ENCODE results near the gene FOXC1.
A peak's percentile ranks its signal among the peaks of the same experiment; 100 is the strongest.

FOXC1 gene

DNA sequence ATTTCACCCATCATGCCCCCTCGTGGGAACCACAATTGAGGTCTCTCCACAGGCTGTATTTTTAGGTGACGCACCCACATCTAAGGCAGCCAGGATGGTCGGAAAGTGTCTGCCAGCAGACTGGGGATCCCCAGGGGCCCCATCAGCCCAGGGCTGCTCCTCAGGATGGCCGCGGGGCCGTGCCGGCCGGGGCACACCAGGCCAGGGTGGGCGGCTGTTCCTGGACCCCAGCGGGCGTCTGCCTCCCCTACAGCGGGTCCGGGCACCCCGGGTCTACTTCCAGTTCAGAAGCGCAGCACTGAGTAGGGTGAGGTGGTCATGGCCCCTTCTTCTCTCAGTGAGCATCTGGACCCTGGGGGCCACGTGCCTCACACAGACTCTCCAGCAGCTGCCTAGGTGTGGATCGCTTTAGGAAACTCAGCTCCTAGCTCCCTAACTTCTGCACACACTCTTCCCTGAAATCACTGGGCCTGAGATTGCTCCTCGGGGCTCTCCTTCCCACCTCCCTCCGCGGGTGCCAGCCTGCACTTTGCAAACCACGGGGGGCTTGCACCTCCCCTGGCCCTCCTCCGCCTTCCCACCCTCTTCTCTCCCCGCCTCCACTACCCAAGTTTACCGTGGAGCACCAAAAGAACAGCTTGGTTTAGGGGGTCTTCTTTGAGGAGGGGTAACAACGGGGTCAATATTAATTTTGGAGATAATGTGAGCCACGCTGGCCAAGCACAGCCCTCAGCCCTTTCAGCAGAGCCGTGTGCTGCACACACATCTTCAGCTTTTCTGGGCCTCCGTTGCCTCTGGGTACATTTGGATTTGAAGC lies 14.2 kb upstream of the FOXC1 start:
- in situ Hi-C loops (cut with MboI; ENCODE audit: low pct_unique_long_range_greater_than_20kb, low sequenced_read_pairs) = loop anchor here (25.0 kb wide), 3 partner anchors 767 to 1042 kb away; no protein-coding TSS in a partner anchor
- DNase-seq = no peak

DNA sequence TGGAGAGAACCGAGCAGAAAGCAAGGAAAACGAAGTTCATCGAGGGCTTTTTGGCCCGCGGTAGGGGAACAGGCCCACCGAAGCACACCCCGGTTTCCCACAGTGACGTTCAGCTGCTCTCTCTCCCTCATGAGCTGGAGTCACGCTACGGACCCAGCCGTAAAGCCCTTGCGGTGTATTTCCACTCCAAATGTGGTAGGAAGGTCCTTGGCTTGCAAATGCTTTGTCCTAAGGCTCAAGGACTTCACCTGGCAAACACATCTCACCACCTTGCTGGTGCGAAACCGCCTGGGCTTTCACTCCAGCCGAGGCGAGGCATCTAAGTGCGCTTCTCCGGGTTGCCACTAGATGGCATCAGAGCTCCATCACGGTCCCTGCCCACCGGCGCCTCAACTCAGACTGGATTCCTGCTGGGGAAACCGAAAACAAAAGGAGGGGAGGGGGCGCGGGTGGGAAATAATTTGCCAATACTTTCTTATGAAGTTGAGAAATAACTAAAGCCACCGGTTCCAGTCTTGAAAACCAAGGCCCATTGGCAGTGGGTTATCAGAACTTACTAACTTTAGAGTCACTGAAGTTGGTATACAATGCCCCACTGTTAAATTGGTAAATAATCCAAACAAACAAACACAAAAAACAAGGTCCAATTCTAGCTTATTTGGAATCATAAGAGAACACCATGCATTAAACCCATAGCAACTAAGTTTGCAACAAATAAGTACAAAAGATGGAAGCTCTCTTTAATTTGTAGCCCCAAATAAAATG lies 13.4 kb upstream of the FOXC1 start:
- in situ Hi-C loops (cut with MboI; ENCODE audit: low pct_unique_long_range_greater_than_20kb, low sequenced_read_pairs) = loop anchor here (25.0 kb wide), 3 partner anchors 766 to 1041 kb away; no protein-coding TSS in a partner anchor
- DNase-seq = peak; percentile 68

DNA sequence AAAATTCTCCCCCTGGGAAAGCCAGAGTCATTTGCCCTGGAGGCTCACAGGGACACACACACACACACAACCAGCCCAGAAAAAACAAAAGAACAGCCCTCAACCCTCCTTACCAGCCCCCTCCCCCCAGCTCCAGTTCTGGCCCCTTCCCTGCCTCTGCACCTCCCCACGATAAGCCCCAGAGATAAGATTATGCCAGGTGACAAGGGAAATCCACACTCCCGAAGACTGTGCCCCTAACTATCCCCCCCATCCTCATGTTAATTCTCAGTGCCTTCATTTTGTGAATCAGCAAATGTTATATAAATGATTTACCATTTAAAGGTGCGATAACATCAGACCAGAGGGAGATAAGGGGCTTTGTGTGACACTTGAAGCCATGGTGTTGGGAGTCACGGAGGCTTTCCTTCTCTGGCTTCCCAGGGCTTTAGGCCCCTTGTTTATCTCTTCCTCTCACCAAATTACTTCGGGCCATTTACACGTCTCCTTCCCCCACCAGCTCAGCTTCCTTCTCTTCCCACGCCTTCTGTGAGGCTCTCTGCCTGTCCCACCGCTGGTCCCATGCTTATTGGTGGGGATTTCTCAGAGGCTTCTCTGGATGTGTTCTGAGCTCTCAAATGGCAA lies 12.5 kb upstream of the FOXC1 start:
- no peak for DNase-seq
- in situ Hi-C loops (cut with MboI; ENCODE audit: low pct_unique_long_range_greater_than_20kb, low sequenced_read_pairs) = loop anchor here (25.0 kb wide), 3 partner anchors 765 to 1040 kb away; no protein-coding TSS in a partner anchor

DNA sequence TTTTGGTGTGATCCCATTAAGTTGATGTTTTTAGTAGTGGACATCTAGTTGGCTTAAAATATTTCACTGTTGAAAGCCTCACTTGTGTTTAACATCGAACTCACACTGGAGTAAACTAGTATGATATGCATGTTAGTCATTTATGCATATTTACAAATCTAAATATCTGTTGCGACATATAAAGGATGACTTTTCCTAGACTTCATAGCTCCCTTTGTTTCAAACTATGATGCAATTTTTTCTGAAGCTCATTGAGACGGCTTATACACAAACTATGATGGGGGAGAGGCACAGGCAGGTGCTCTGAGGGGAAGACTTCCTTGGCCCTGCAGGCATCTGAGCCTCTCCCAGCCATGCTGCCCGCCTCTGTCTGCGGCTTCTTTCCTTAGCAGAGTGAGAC lies 11.8 kb upstream of the FOXC1 start:
- in situ Hi-C loops (cut with MboI; ENCODE audit: low pct_unique_long_range_greater_than_20kb, low sequenced_read_pairs) = loop anchor here (25.0 kb wide), 3 partner anchors 764 to 1039 kb away; no protein-coding TSS in a partner anchor
- DNase-seq = no peak

DNA sequence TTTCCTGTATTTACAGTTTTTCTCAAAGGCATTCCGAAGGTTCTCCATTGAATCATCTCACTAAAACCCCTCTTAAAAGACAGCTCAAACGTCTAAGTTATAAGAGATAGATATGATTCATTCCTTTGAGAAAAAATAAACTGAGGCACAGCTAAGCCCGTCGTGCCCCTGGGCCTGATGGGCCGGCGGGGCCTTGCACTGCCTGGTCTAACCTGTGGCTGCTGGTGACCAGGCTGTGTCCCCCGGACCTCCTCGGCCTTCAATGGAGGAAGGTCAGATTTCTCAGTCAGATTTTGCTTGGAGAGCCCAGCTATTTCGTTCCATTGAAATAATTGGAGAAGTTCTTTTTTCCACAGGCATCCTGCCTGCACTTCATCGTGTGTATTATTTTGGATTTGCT lies 11.3 kb upstream of the FOXC1 start:
- no peak for DNase-seq
- in situ Hi-C loops (cut with MboI; ENCODE audit: low pct_unique_long_range_greater_than_20kb, low sequenced_read_pairs) = loop anchor here (25.0 kb wide), 3 partner anchors 764 to 1039 kb away; no protein-coding TSS in a partner anchor

DNA sequence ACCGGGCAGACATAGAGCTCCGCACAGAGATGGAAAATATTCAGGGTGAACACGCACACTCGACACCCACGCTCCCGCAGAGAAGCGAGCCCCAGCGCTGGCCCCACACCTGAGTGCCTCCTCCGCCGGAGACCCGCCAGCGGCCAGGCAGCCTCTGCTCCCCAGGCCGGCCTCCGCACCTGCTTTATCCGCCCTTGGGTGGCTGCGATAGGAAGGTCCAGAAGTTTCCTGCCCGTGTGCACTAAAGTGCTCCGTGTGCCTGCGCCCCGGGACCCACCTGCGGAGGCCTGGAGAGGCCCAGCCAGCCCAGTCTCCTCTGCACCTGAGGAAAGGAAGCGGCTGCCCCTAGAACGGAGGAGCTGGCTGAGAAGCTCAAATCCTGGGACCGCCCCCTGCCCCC lies 10.8 kb upstream of the FOXC1 start:
- no peak for DNase-seq
- in situ Hi-C loops (cut with MboI; ENCODE audit: low pct_unique_long_range_greater_than_20kb, low sequenced_read_pairs) = loop anchor here (25.0 kb wide), 3 partner anchors 763 to 1038 kb away; no protein-coding TSS in a partner anchor

DNA sequence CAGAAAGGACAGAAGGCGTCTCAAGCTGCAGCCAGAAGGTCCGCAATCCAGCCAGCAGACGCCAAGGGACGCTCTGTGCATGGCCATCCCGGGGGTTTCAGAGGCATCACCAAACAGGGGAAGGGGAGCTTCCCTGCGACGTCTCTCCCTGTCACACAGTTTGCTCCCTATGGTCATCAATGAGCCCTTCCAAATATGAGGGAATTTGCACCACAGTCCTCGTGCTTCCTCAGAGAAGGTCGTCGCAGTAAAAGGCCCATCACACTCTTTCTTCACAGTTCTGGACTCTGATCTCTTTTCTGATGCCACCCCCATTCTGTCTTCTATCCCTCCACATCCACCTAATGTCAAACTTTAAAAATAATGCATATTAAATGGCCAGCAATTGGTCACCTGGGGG lies 10.2 kb upstream of the FOXC1 start:
- DNase-seq = no peak
- in situ Hi-C loops (cut with MboI; ENCODE audit: low pct_unique_long_range_greater_than_20kb, low sequenced_read_pairs) = loop anchor here (25.0 kb wide), 3 partner anchors 763 to 1038 kb away; no protein-coding TSS in a partner anchor

DNA sequence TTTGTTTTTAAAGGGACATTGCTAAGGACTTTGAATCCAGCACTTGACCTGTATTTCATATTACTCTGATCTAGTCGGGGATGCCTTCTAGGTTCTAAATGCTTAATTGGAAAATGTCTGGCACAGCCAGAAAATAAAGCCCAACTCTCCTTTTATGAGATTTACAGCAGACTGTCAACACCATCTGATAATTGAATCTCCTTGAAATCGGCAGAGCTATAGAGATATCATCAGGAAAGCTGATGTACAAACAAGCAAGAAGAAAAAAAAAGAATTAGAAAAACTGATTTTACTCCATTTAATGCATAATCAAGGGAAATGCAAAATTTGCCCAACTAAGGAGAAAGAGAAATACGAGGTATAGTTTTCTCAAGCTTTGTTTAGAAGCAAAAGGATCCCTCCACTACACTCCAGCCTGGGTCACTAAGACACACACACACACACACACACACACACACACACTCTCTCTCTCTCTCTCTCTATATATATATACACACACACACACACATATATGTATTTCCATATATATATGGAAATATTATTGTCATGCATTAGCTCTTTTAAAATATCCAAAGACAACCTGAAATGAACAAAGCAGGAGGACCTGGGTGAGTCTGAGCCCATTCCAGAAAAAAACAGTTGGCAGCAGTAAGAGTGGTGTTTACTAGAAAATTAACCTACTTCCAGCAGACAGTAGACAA lies 9.5 kb upstream of the FOXC1 start:
- DNase-seq = no peak
- in situ Hi-C loops (cut with MboI; ENCODE audit: low pct_unique_long_range_greater_than_20kb, low sequenced_read_pairs) = no loop called here

DNA sequence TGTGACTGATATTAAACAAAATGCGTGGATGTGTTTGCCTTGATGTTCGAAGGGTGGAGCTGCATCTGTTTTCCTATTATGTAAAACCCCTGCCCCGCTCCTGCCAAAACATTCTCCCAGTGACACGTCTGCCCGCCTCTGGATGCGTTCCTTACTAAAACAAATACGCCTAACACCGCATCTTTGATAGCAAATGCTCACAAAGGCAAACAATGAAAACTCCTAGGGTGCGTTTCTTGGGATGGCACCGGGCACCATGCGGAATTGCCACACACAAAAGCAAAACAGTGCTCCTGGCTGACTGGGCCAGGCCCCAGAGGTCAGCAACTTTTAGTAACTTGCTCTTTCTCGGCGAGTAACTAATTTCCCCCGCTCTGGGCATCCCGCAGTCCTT lies 9.0 kb upstream of the FOXC1 start:
- in situ Hi-C loops (cut with MboI; ENCODE audit: low pct_unique_long_range_greater_than_20kb, low sequenced_read_pairs) = no loop called here
- no peak for DNase-seq

DNA sequence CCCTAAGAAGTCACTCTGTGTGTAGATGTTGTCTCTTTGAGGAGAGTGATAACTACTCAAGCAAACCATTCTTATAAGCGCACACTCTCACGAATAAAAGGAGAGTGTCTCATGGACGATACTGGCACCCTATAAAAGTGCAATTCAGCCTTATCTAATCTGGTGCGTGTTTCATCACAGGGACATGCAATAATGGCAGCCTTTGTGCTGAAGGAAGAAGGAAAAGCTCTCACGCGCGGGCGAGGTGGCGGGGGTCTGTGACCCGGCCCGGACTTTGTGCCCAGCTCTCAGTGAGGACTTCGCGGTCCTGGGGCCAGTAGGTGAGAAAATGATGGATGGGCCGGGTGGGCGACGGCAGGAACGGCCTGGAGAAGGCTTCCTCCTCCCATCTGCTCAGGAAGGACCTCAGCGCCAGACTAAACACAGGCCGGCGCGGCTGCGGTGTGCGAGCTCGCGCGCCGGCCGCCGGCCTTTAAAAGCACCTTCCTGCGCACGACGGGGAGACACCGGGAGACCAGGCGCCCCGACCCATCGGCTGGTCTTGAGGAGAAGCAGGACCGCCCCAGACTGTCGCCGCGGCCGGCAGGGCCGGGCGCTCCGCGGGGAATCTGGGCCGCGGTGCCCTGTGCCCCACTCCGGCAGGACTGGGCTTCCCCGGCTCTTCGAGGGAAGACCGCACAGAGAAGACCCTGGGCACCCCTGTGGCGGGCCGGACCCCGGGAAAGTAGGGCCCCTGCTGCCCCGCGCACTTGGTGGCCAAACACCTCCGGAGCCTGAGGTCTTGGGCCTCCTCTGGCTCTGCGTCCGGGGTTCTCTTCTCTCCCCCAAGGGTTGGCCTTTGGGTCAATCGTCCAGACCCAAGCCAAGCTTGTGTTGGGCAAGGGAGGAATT lies 8.3 kb upstream of the FOXC1 start:
- in situ Hi-C loops (cut with MboI; ENCODE audit: low pct_unique_long_range_greater_than_20kb, low sequenced_read_pairs) = no loop called here
- no peak for DNase-seq

DNA sequence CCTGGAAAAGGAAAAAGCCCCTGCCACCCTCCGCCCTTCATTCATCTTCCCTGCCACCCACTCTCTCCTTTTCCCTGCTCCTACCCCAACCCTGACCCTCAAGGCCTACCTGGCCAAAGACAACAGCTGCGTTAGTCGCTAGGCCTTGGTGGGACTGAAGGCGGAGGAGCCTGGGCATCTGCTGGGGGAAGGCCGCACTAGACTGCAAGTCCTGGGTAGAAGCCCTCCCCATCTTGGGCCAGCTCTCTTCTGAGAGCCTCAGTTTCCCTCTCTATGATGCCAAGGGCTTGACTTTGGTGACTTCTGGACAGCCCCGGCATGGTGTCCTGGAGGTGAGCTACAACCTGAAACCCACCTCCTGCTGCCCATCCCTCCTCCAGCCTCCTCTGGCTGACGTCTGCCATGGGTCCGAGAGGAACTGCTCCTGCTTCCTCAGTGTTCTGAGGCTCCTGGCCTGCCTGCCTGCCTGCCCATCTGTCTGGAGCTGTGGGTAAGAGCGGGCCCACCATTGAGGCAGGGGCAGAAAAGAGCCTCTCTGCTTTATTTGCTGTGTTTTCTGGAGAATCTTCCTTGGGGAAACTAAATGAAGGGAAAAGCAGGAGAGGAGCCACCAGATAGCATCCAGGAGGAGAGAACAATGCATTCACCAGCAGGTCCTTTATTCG lies 7.5 kb upstream of the FOXC1 start:
- DNase-seq = no peak
- in situ Hi-C loops (cut with MboI; ENCODE audit: low pct_unique_long_range_greater_than_20kb, low sequenced_read_pairs) = no loop called here

DNA sequence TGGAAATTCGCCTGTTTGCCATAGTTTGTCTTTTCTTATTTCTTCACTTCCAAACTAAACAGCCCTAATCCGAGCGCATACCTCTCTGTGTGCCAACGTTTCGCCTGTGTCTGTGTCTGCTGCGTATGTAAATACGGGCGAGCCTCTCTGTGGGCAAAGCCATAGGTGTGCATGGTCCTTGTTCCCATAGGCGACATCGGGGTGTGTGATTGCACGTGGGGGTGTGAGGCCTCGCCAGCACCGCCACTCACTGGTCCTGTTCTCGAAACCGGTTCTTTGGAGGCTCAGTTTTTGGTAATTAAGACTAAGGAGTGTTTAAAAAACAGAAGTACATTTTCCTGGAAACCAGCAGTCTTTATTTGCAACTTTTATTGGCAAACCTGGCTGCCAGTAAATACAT lies 6.0 kb upstream of the FOXC1 start:
- in situ Hi-C loops (cut with MboI; ENCODE audit: low pct_unique_long_range_greater_than_20kb, low sequenced_read_pairs) = no loop called here
- no peak for DNase-seq

DNA sequence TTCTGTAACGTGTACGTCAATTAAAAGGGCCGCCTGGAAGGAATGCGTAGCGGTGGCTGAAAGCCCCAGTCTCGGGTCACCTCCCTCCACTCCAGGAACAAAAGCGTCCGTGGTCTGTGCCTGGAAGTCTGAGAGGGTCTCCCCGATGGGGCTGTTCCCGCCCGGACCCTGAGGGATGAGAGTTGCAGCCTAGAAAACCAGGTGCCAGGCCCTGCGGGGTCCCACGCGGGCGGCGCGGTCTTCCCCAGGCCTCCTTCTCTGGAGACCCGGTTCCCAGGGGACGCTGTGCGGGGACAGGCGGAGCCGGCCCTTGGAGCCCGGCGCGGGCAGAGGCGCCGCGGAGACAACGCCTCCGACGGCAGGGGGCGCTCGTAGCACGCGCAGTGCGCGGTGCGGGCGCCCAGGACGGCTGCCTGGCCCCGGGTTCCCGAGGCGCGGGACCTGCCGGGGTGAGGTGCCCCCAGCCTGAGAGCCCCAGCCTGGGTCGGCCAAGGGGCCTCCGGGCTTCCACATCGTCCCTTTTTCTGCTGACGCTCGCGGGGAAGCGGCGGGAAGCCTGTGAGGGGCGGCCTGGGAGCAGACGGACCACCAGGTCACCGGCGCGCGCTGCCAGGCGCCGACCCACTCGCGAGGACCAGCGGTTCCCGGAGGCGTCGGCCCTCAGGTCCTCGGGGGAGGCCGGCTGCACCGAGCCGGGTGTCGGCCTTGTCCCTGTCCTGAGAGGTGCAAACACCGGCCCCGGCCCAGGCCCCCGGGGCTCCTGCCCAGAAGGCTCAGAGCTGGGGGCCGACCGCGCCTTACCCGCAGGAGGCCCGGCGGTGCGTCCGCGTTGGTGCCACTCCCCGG lies 5.3 kb upstream of the FOXC1 start:
- DNase-seq = peak; percentile 76
- in situ Hi-C loops (cut with MboI; ENCODE audit: low pct_unique_long_range_greater_than_20kb, low sequenced_read_pairs) = no loop called here

DNA sequence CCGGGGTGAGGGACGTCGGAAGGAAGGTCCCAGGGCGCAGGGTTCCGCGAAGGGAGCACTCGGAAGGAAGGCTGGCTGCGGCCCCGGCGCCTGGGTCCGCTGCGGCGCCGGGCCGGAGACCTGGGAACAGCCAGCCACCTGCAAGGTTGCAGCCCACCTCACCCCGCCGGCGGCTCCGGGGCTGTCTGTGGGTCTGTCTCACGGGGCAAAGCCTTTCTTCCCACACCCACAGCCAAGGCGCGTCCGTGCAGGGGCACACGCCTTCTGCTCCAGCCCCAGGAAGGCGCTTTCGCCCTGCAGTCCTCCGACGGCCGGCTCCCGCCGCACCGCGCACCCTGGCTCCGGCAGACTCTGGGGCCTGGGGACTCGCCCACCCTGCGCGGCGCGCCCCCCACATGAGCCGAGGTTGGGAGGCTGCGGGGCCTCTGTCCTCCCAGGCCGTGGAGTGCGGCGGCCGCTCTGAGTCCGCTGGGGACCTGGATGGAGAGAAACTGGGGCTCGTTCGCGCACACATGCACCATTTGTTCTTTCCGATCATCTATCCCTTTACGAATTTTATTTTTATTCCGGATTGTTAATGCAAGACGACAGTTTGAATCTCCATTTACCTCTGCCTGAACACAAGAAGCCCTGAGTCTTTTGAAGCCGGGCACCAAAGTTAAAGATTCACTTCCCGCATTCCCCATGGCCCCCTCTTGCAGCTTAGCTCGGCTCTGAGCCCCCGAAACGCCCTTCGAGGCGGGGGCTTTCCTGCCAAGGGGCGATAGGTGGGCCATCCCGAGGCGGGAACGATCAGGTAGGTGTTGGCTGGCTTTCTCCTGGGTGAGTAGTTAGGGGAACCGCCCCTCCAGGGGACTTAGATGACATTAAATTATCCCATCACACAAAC lies 4.5 kb upstream of the FOXC1 start:
- in situ Hi-C loops (cut with MboI; ENCODE audit: low pct_unique_long_range_greater_than_20kb, low sequenced_read_pairs) = no loop called here
- no peak for DNase-seq

DNA sequence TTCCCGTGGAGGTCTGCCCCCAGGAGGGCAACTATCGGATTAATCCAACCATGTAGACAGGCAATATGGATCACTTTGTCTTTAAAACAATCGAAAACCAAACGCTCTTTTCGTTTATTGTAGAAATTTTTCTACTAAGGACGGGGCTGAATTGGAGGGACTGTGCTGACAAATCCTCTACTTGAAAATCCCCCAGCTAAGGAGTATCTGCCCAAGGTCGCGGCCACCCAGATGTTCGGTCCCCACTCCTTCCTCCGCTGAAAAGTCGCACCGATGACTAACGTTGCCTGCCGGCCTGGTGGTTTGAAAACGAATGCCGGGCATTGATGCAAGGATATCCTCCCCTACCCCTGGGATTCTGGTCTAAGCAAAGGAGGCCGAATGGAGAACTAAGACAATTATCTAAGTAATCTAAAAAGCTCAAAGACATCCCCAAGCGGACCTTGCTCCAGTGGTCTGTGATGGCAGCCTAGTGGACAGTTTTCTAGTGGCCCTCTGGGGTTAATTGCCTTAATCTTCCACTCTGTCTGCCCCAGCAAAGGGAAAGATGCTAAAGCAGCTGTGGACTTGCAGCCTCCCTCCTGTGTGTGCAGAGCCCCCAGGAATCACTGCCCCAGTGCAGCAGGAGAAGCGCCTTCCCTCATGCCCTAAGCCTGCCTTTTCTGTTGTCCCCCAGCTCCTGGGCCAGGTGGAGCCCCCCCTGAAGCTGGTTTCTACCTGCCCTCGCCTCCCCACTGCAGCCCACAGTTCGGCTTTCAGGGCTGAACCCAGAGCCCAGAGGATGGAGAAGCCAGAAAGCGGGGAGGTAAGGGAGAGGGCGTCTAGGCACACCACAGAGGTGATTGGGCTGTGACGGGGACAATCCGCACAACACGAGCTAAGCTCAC lies 3.6 kb upstream of the FOXC1 start:
- DNase-seq = no peak
- in situ Hi-C loops (cut with MboI; ENCODE audit: low pct_unique_long_range_greater_than_20kb, low sequenced_read_pairs) = no loop called here

All from KBM-7 (cell line).